ENCODE results near the gene LIPC. TPM values are rescaled to one million over a fixed set of nuclear protein-coding genes. Genes with fewer than 3 reads are reported as not detected.

The LIPC gene
- total and polyA plus RNA-seq, 9 of the 15 experiments (the other 6 are each of a cell fraction or from before 2014, with no cell fraction given), result 0.07 to 0.41 (median 0.11) TPM; not detected in 2

DNA sequence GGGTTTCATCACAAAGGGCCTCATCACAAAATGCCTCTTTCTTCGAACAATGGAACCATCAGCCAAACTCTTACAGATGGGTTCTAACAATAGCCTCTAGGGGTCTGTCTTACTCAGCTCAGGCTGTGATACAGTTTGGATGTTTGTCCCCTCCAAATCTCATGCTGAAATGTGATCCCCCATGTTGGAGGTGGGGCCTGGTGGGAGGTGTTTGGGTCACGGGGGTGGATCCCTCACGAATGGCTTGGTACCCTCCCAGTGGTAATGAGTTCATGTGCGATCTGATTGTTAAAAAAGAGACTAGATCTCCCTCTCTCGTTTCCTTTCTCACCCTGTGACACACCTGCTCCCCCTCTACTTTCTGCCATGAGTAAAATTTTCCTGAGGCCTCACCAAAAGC is 47.9 kb upstream of the LIPC start (continued):
- TF ChIP-seq VEZF1 (CRISPR knock-in tag; IDR thresholded peaks at IDR 0.05), result 0 out of 2 replicates have a peak, but pooled peaks have one; percentile 22
- no peak for TF ChIP-seq NONO (IDR thresholded peaks at IDR 0.05; ENCODE audit: low read depth in 2 of 2, low read length in 1 of 2)
- TF ChIP-seq, protein P1, sequence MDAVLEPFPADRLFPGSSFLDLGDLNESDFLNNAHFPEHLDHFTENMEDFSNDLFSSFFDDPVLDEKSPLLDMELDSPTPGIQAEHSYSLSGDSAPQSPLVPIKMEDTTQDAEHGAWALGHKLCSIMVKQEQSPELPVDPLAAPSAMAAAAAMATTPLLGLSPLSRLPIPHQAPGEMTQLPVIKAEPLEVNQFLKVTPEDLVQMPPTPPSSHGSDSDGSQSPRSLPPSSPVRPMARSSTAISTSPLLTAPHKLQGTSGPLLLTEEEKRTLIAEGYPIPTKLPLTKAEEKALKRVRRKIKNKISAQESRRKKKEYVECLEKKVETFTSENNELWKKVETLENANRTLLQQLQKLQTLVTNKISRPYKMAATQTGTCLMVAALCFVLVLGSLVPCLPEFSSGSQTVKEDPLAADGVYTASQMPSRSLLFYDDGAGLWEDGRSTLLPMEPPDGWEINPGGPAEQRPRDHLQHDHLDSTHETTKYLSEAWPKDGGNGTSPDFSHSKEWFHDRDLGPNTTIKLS (IDR thresholded peaks at IDR 0.05; ENCODE audit: borderline replicate concordance, low read depth), result no peak

GRCh38 chr15:58384667-58385066 is 47.1 kb upstream of the LIPC start:
- TF ChIP-seq TEAD1 (CRISPR knock-in tag; IDR thresholded peaks at IDR 0.05) (no peak), TAF9B (IDR thresholded peaks at IDR 0.05; ENCODE audit: partially characterized antibody) (no peak), STAG1 (CRISPR knock-in tag; IDR thresholded peaks at IDR 0.05; ENCODE audit: borderline replicate concordance) (no peak), MXD1 (CRISPR knock-in tag; IDR thresholded peaks at IDR 0.05; ENCODE audit: borderline replicate concordance, poor library complexity, severe bottlenecking) (no peak), ZNF551 (CRISPR knock-in tag; IDR thresholded peaks at IDR 0.05) (no peak), ELF1 (tag; IDR thresholded peaks at IDR 0.05) (no peak)

More at GRCh38 chr15:58384667-58385066, 47.1 kb upstream of the LIPC start:
- H3K27ac ChIP-seq (ENCODE audit: extremely low read depth, low read depth, low read length), result no peak overlapping the region
- no TSS peak for BruUV-seq (replicated peaks)
- H3K27me3 ChIP-seq (ENCODE audit: control insufficient read depth in 2 of 2, insufficient read depth in 2 of 2, low read length in 2 of 2), result no peaks in the 10 kb centered on the region
- H4K20me1 ChIP-seq (replicated peaks; ENCODE audit: control insufficient read depth, insufficient read depth, low read length), result no peaks in the 10 kb centered on the region
- H3K79me2 ChIP-seq (ENCODE audit: control insufficient read depth, insufficient read depth, low read length), result no peaks in the 10 kb centered on the region
- H3K36me3 ChIP-seq (ENCODE audit: control insufficient read depth, insufficient read depth, low read length), result no peaks in the 10 kb centered on the region
- ChIA-PET CTCF (ENCODE audit: low intra/inter-chr PET ratio) (interaction anchor here (0.6 kb wide), 1 partner anchor 252 kb away, joined by 3 read pairs; no protein-coding TSS in a partner anchor), POLR2A (interaction anchor here (1.2 kb wide), 1 partner anchor 9 kb away, joined by 3 read pairs; no protein-coding TSS in a partner anchor)
- H3K4me3 ChIP-seq, result no peak overlapping the region
- 0 out of 2 replicates have a peak overlapping the region, but pooled peaks have one; percentile 34 for H2AFZ ChIP-seq (ENCODE audit: low read depth, low read length)
- H3K4me2 ChIP-seq (ENCODE audit: insufficient read depth, low read length), result no peak overlapping the region
- in situ Hi-C loops (cut with MboI) (no loop called here), intact Hi-C loops (cut with micrococcal nuclease) (loop anchor here (10.0 kb wide), 1 partner anchor 50 kb away; the partner anchor contains the start of gene LIPC)
- WGBS (ENCODE audit: insufficient coverage, low coverage, missing lambda C conversion rate), result 52% methylated on average over 6 of the region's 6 CpGs
- ATAC-seq (no peak), DNase-seq (ENCODE audit: extremely low read depth in 1 of 4, low spot score in 3 of 4) (no peak), FAIRE-seq (no peak)
- H3K9me1 ChIP-seq (ENCODE audit: control insufficient read depth, insufficient read depth, low read length), result no peaks in the 10 kb centered on the region
- no peaks in the 10 kb centered on the region for H3K9me3 ChIP-seq (replicated peaks; ENCODE audit: control insufficient read depth, insufficient read depth, low read depth, low read length)
- H3K9ac ChIP-seq (ENCODE audit: insufficient read depth in 1 of 2, low read depth in 2 of 2, low read length in 2 of 2), result no peak overlapping the region
- H3K4me1 ChIP-seq (replicated peaks in 1 of 2; ENCODE audit: control insufficient read depth in 2 of 2, insufficient read depth in 2 of 2, low read length in 2 of 2), result no peaks in the 10 kb centered on the region; a peak in 2 of 5 replicates
